ENCODE results near the gene MAP7. TPM values are rescaled to one million over a fixed set of nuclear protein-coding genes. Genes with fewer than 3 reads are reported as not detected.

The MAP7 gene
- total RNA-seq, 2 experiments from 2014 or later: 0.45 to 0.49 TPM

DNA sequence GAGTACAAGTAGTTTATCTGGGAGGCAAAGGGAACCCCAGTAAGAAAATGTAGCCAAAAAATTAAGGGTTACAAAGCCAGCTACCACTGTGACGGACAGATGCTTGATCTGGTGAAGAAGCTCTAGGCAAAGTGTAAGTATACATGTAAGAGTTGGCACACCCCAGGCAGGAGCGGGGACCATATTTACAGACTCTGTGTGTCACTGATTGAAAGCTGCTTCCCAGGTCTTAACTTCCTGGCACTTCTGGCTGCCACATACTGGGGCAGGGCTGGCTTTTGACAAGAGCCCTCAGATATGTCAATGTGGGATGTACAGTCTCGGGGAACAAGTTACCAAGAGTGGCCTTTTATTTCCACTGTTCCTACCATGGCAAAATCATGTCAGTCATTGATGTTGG is 212.6 kb downstream of the MAP7 start:
- intact Hi-C loops (cut with DNase I, micrococcal nuclease): no loop called here
- Mint-ChIP-seq H3K4me3 (no peak overlapping the region), H3K9me3 (no peaks in the 10 kb centered on the region)

DNA sequence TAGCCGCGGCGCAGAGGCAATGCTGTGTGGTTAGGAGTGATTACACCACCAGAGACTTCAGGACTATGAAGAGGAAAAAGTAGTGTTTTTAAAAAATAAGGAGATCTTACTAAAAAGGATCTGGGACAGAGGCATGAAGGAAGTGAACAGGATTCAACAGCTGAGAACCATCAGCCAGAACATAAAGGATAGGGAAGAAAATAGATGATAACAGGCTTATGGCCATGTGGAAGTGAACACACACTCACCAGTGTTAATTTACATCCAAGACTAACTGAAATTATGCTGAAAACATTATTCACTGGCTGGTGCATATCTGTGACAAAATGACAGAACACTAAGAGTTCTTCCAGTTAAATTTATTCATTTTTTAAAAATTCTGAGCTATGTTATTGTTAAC is 213.1 kb downstream of the MAP7 start:
- no peaks in the 10 kb centered on the region for H3K27me3 Mint-ChIP-seq
- no peak overlapping the region for H3K27ac ChIP-seq (ENCODE audit: low read depth in 1 of 2, low read length in 2 of 2)
- ATAC-seq (ENCODE audit: poor library complexity) (no peak), DNase-seq (no peak)
- CTCF ChIA-PET: no interaction called here
- H3K9me3 Mint-ChIP-seq: no peaks in the 10 kb centered on the region
- no peaks in the 10 kb centered on the region for H3K4me1 Mint-ChIP-seq (ENCODE audit: low read depth)
- intact Hi-C loops (cut with DNase I, micrococcal nuclease): no loop called here
- no peaks in the 10 kb centered on the region for H3K4me1 ChIP-seq (ENCODE audit: insufficient read depth, low read length)
- no peaks in the 10 kb centered on the region for H3K36me3 Mint-ChIP-seq (ENCODE audit: low read depth)
- TF ChIP-seq, protein P1, sequence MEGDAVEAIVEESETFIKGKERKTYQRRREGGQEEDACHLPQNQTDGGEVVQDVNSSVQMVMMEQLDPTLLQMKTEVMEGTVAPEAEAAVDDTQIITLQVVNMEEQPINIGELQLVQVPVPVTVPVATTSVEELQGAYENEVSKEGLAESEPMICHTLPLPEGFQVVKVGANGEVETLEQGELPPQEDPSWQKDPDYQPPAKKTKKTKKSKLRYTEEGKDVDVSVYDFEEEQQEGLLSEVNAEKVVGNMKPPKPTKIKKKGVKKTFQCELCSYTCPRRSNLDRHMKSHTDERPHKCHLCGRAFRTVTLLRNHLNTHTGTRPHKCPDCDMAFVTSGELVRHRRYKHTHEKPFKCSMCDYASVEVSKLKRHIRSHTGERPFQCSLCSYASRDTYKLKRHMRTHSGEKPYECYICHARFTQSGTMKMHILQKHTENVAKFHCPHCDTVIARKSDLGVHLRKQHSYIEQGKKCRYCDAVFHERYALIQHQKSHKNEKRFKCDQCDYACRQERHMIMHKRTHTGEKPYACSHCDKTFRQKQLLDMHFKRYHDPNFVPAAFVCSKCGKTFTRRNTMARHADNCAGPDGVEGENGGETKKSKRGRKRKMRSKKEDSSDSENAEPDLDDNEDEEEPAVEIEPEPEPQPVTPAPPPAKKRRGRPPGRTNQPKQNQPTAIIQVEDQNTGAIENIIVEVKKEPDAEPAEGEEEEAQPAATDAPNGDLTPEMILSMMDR (IDR thresholded peaks at IDR 0.05): no peak
- no peaks in the 10 kb centered on the region for H3K9me3 ChIP-seq (ENCODE audit: control insufficient read depth in 1 of 2, insufficient read depth in 1 of 2, low read length in 2 of 2)
- H3K4me3 ChIP-seq (ENCODE audit: low read length): no peak overlapping the region
- no peaks in the 10 kb centered on the region for H3K36me3 ChIP-seq (ENCODE audit: insufficient read depth, low read length)
- POLR2A ChIA-PET: no interaction called here
- H3K27ac Mint-ChIP-seq: no peak overlapping the region
- no peak overlapping the region for H3K4me3 Mint-ChIP-seq
- H3K27me3 ChIP-seq (ENCODE audit: control insufficient read depth in 1 of 2, insufficient read depth in 2 of 2, low read length in 2 of 2): peaks cover 0 to 3% of the 10 kb centered on the region in 2 experiments

More for the DNA sequence above, 212.6 kb downstream of the MAP7 start:
- ChIA-PET POLR2A (no interaction called here), CTCF (no interaction called here)
- Mint-ChIP-seq H3K36me3 (ENCODE audit: low read depth) (no peaks in the 10 kb centered on the region), H3K27ac (no peak overlapping the region), H3K27me3 (no peaks in the 10 kb centered on the region), H3K4me1 (ENCODE audit: low read depth) (no peaks in the 10 kb centered on the region)
- H3K9me3 ChIP-seq (ENCODE audit: control insufficient read depth in 1 of 2, insufficient read depth in 1 of 2, low read length in 2 of 2): no peaks in the 10 kb centered on the region
- no peaks in the 10 kb centered on the region for H3K36me3 ChIP-seq (ENCODE audit: insufficient read depth, low read length)
- ATAC-seq (ENCODE audit: poor library complexity) (no peak), DNase-seq (no peak)
- peaks cover 0 to 3% of the 10 kb centered on the region in 2 experiments for H3K27me3 ChIP-seq (ENCODE audit: control insufficient read depth in 1 of 2, insufficient read depth in 2 of 2, low read length in 2 of 2)
- H3K27ac ChIP-seq (ENCODE audit: low read depth in 1 of 2, low read length in 2 of 2): no peak overlapping the region
- TF ChIP-seq, protein P1 (IDR thresholded peaks at IDR 0.05): no peak
- H3K4me1 ChIP-seq (ENCODE audit: insufficient read depth, low read length): no peaks in the 10 kb centered on the region
- H3K4me3 ChIP-seq (ENCODE audit: low read length): no peak overlapping the region

DNA sequence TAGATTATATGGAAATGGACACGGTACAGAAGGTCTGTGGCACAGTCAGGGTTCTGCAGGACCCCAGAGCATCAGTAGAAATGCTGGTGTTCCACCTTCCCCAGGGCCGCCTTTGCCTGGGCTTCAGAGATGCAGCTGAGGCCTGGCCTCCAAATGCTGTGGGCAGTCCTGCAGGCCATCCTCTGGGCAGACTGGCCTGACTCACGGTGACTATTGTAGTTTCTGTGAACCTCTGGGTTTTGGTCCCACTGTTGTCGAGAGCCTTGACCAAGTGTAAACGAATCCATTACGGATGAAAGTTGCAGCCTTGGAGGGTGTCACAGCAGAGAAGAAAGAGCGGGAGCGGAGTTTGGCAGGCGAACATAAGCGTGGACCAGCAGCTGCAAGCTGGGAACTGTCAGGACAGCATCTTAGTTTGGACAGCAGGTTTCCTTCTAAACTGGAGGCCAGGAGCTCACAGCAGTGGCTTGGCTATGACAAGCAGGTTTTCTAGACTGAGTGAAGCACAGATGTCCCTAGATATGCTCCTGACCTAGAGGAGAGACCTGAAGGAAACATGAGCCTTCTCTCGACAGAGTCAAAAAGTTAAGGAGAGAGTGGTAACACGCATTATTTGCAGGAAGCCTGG is 214.4 kb downstream of the MAP7 start:
- Histone ChIP-seq H3K27me3 (ENCODE audit: control insufficient read depth in 1 of 2, insufficient read depth in 2 of 2, low read length in 2 of 2) (peaks cover 0 to 3% of the 10 kb centered on the region in 2 experiments), H3K4me1 (ENCODE audit: insufficient read depth, low read length) (no peaks in the 10 kb centered on the region), H3K36me3 (ENCODE audit: insufficient read depth, low read length) (no peaks in the 10 kb centered on the region), H3K9me3 (ENCODE audit: control insufficient read depth in 1 of 2, insufficient read depth in 1 of 2, low read length in 2 of 2) (no peaks in the 10 kb centered on the region), H3K4me3 (ENCODE audit: low read length) (no peak overlapping the region), H3K27ac (ENCODE audit: low read depth in 1 of 2, low read length in 2 of 2) (no peak overlapping the region)
- DNase-seq (no peak), ATAC-seq (ENCODE audit: poor library complexity) (no peak)
- intact Hi-C loops (cut with DNase I, micrococcal nuclease): no loop called here
- TF ChIP-seq, protein P1 (IDR thresholded peaks at IDR 0.05): no peak
- CTCF ChIA-PET: no interaction called here
- H3K27me3 Mint-ChIP-seq: no peaks in the 10 kb centered on the region
- no peak overlapping the region for H3K27ac Mint-ChIP-seq
- H3K9me3 Mint-ChIP-seq: no peaks in the 10 kb centered on the region
- no peak overlapping the region for H3K4me3 Mint-ChIP-seq
- H3K36me3 Mint-ChIP-seq (ENCODE audit: low read depth): no peaks in the 10 kb centered on the region
- POLR2A ChIA-PET: no interaction called here
- H3K4me1 Mint-ChIP-seq (ENCODE audit: low read depth): no peaks in the 10 kb centered on the region

Measured in CD4-positive, alpha-beta T cell (primary cell).